PC-9 (cell line): ENCODE measurements around the gene SOX15. TPM values are rescaled to one million over a fixed set of nuclear protein-coding genes. Genes with fewer than 3 reads are reported as not detected.

ENCODE experiments used
- BruUV-seq: library from RNA; stranded (reverse); fragments of 400-500 nt; replicated peaks from 2 replicates; lab custom pipeline; 2021; lab: Mats Ljungman, UMichigan
- CTCF ChIA-PET: fragments of 300-600 bp; sonication (Branson Sonifier 250); formaldehyde crosslinking; loops from one replicate; lab custom pipeline; 2022; ENCODE audit warnings: antibody characterized with exemption; lab: Charles Lee
- POLR2A ChIA-PET: fragments of 300-600 bp; sonication (Branson Sonifier 250); formaldehyde crosslinking; loops from one replicate; lab custom pipeline; 2022; ENCODE audit warnings: antibody characterized with exemption; ENCODE audit not compliant: unreplicated experiment; lab: Charles Lee
- DNase-seq, 2 experiments: peaks; one replicate each; pipeline versions ENCODE4 v3.0.0 to v3.0.0-alpha.2; 2015 to 2022; ENCODE audit warnings: mixed read lengths in 1 of 2
- H2AFZ ChIP-seq: fragments of 200-600 bp; sonication (generic); 2 replicates; pipeline ENCODE4 v1.8.1; 2017; ENCODE audit warnings: antibody characterized with exemption
- H3F3A ChIP-seq: fragments of 200-600 bp; sonication (generic); 2 replicates; pipeline ENCODE4 v1.8.1; 2017; ENCODE audit warnings: antibody characterized with exemption, mild to moderate bottlenecking, low read depth; ENCODE audit not compliant: insufficient read depth
- H3K27ac ChIP-seq: fragments of 200-600 bp; sonication (generic); 2 replicates; pipeline ENCODE4 v1.6.1; 2016; ENCODE audit warnings: mixed run types
- H3K27me3 ChIP-seq: fragments of 200-600 bp; sonication (generic); 2 replicates; pipeline ENCODE4 v1.6.1; 2016; ENCODE audit warnings: low read depth, mixed run types; ENCODE audit not compliant: insufficient read depth
- H3K36me3 ChIP-seq: fragments of 200-600 bp; sonication (generic); 2 replicates; pipeline ENCODE4 v1.6.1; 2016; ENCODE audit warnings: low read depth, mixed run types
- H3K4me1 ChIP-seq: fragments of 200-600 bp; sonication (generic); replicated peaks from 2 replicates; pipeline ENCODE4 v1.6.1; 2016; ENCODE audit warnings: mixed run types; ENCODE audit not compliant: insufficient read depth
- H3K4me2 ChIP-seq: fragments of 200-600 bp; sonication (generic); 2 replicates; pipeline ENCODE4 v1.6.1; 2017; ENCODE audit warnings: mixed run types
- H3K4me3 ChIP-seq: fragments of 200-600 bp; sonication (generic); 2 replicates; pipeline ENCODE4 v1.6.1; 2016; ENCODE audit warnings: mixed run types
- H3K79me2 ChIP-seq: fragments of 200-600 bp; sonication (generic); 2 replicates; pipeline ENCODE4 v1.6.1; 2017; ENCODE audit warnings: low read depth, mixed run types
- H3K9me2 ChIP-seq: fragments of 200-600 bp; sonication (generic); 2 replicates; pipeline ENCODE4 v1.8.1; 2017; ENCODE audit warnings: mild to moderate bottlenecking; ENCODE audit not compliant: insufficient read depth
- H3K9me3 ChIP-seq: fragments of 200-600 bp; sonication (generic); 2 replicates; pipeline ENCODE4 v1.8.1; 2016; ENCODE audit warnings: low read depth; ENCODE audit not compliant: insufficient read depth
- H4K20me1 ChIP-seq: fragments of 200-600 bp; sonication (generic); 2 replicates; pipeline ENCODE4 v1.8.1; 2017; ENCODE audit not compliant: insufficient read depth
- EZH2 ChIP-seq: fragments of 200-600 bp; sonication (generic); IDR thresholded peaks from 2 replicates; pipeline ENCODE4 v1.8.0; 2017; ENCODE audit warnings: antibody characterized with exemption, low read depth
- intact Hi-C: fragments of 100-400 bp; cut with micrococcal nuclease; formaldehyde crosslinking; loops from one replicate; pipeline ENCODE4 v1.10.0; 2022; ENCODE audit not compliant: unreplicated experiment
- total RNA-seq: library from RNA; stranded (reverse); gene quantifications from 2 replicates; pipeline ENCODE4 v1.2.3, GENCODE V29; 2021
- TF ChIP-seq, protein P1 (sequence below): fragments of 200-600 bp; sonication (generic); conservative IDR thresholded peaks from 2 replicates; pipeline ENCODE4 v1.6.1; 2017; ENCODE audit warnings: mixed run types, antibody characterized with exemption, mild to moderate bottlenecking, moderate library complexity

SOX15 gene
- total RNA-seq, 1 experiment from 2014 or later, result 124 TPM

- intact Hi-C loops, result no loop called here
- CTCF ChIA-PET, result interaction anchor here (0.7 kb wide), 1 partner anchor 60 kb away, joined by 9 read pairs; no protein-coding TSS in a partner anchor
- no peak overlapping the region for H3K27ac ChIP-seq
- no peaks in the 10 kb centered on the region for H3K4me1 ChIP-seq
- no peaks in the 10 kb centered on the region for H3K9me2 ChIP-seq
- TF ChIP-seq, protein P1, sequence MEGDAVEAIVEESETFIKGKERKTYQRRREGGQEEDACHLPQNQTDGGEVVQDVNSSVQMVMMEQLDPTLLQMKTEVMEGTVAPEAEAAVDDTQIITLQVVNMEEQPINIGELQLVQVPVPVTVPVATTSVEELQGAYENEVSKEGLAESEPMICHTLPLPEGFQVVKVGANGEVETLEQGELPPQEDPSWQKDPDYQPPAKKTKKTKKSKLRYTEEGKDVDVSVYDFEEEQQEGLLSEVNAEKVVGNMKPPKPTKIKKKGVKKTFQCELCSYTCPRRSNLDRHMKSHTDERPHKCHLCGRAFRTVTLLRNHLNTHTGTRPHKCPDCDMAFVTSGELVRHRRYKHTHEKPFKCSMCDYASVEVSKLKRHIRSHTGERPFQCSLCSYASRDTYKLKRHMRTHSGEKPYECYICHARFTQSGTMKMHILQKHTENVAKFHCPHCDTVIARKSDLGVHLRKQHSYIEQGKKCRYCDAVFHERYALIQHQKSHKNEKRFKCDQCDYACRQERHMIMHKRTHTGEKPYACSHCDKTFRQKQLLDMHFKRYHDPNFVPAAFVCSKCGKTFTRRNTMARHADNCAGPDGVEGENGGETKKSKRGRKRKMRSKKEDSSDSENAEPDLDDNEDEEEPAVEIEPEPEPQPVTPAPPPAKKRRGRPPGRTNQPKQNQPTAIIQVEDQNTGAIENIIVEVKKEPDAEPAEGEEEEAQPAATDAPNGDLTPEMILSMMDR, result no peak
- TF ChIP-seq EZH2, result no peak
- H4K20me1 ChIP-seq, result no peaks in the 10 kb centered on the region
- H3K4me2 ChIP-seq, result no peak overlapping the region
- H3K4me3 ChIP-seq, result no peak overlapping the region
- H3F3A ChIP-seq, result no peaks in the 10 kb centered on the region
- no peaks in the 10 kb centered on the region for H3K79me2 ChIP-seq
- no peak for DNase-seq
- POLR2A ChIA-PET, result no interaction called here
- H3K9me3 ChIP-seq, result no peaks in the 10 kb centered on the region
- no TSS peak for BruUV-seq
- H3K27me3 ChIP-seq, result no peaks in the 10 kb centered on the region
- H3K36me3 ChIP-seq, result no peaks in the 10 kb centered on the region
- no peak overlapping the region for H2AFZ ChIP-seq
These were observed 45.0 kb downstream of the SOX15 start for GRCh38 chr17:7544911-7545310.

- POLR2A ChIA-PET, result interaction anchor here (0.6 kb wide), 1 partner anchor 87 kb away, joined by 9 read pairs; no protein-coding TSS in a partner anchor
These were observed 48.7 kb downstream of the SOX15 start for GRCh38 chr17:7541074-7541621.

GRCh38 chr17:7538891-7539545 is 50.9 kb downstream of the SOX15 start:
- no peaks in the 10 kb centered on the region for H3K79me2 ChIP-seq
- CTCF ChIA-PET, result no interaction called here

More at GRCh38 chr17:7541074-7541621, 48.7 kb downstream of the SOX15 start:
- Histone ChIP-seq H3K9me2 (no peaks in the 10 kb centered on the region), H3K4me3 (no peak overlapping the region), H2AFZ (no peak overlapping the region), H3K36me3 (no peaks in the 10 kb centered on the region), H3K4me2 (no peak overlapping the region), H3K27me3 (no peaks in the 10 kb centered on the region), H3K79me2 (no peaks in the 10 kb centered on the region), H3K4me1 (no peaks in the 10 kb centered on the region), H3K9me3 (no peaks in the 10 kb centered on the region; the same call in 1 of the 2 replicates), H3K27ac (no peak overlapping the region), H4K20me1 (no peaks in the 10 kb centered on the region), H3F3A (no peaks in the 10 kb centered on the region)
- no peak for DNase-seq
- intact Hi-C loops, result no loop called here
- no peak for TF ChIP-seq EZH2
- TF ChIP-seq, protein P1, result no peak
- CTCF ChIA-PET, result no interaction called here
- BruUV-seq, result no TSS peak

More at GRCh38 chr17:7538891-7539545, 50.9 kb downstream of the SOX15 start:
- H3K9me3 ChIP-seq, result no peaks in the 10 kb centered on the region; the same call in 1 of the 2 replicates
- no peak for TF ChIP-seq EZH2
- TF ChIP-seq, protein P1, result no peak
- no peaks in the 10 kb centered on the region for H3K27me3 ChIP-seq
- BruUV-seq, result no TSS peak
- POLR2A ChIA-PET, result no interaction called here
- H2AFZ ChIP-seq, result no peak overlapping the region
- no peak overlapping the region for H3K4me3 ChIP-seq
- no peak overlapping the region for H3K27ac ChIP-seq
- no peaks in the 10 kb centered on the region for H3K36me3 ChIP-seq
- H3F3A ChIP-seq, result no peaks in the 10 kb centered on the region
- no peaks in the 10 kb centered on the region for H4K20me1 ChIP-seq
- H3K4me1 ChIP-seq, result no peaks in the 10 kb centered on the region
- intact Hi-C loops, result no loop called here
- DNase-seq, result no peak
- H3K9me2 ChIP-seq, result no peaks in the 10 kb centered on the region
- H3K4me2 ChIP-seq, result no peak overlapping the region

Other genes starting within 250 kb of the SOX15 start
- gene KCTD11, start 237.9 kb downstream of the SOX15 start, total RNA-seq, result 16.4 and 18.3 TPM in 2 replicates
- gene TMEM95, start 234.9 kb downstream of the SOX15 start, total RNA-seq, result 0.45 and 0.50 TPM in 2 replicates
- gene TNK1, start 209.0 kb downstream of the SOX15 start, total RNA-seq, result 15.8 and 18.8 TPM in 2 replicates
- gene PLSCR3, start 195.6 kb downstream of the SOX15 start, total RNA-seq, result 53.0 and 64.5 TPM in 2 replicates
- 55.4 and 91.7 TPM in 2 replicates for gene TMEM256, start 186.0 kb downstream of the SOX15 start, total RNA-seq
- 86.3 and 98.8 TPM in 2 replicates for gene NLGN2, start 182.2 kb downstream of the SOX15 start, total RNA-seq
- 0.83 and 1.1 TPM in 2 replicates for gene SPEM1, start 169.8 kb downstream of the SOX15 start, total RNA-seq
- gene SPEM2, start 164.5 kb downstream of the SOX15 start, total RNA-seq, result 0.50 TPM in 1 of 2 replicates, not detected in the other
- gene SPEM3, start 161.2 kb downstream of the SOX15 start, total RNA-seq, result not detected in 2 replicates
- gene TMEM102, start 154.7 kb downstream of the SOX15 start, total RNA-seq, result 17.0 and 20.7 TPM in 2 replicates
- 15.2 and 23.2 TPM in 2 replicates for gene FGF11, start 150.6 kb downstream of the SOX15 start, total RNA-seq
- gene CHRNB1, start 145.0 kb downstream of the SOX15 start, total RNA-seq, result 31.9 and 53.4 TPM in 2 replicates
- 50.6 and 54.0 TPM in 2 replicates for gene ZBTB4, start 110.5 kb downstream of the SOX15 start, total RNA-seq
- gene SLC35G6, start 108.6 kb downstream of the SOX15 start, total RNA-seq, result not detected in 2 replicates
- gene POLR2A, start 105.7 kb downstream of the SOX15 start, total RNA-seq, result 149 and 166 TPM in 2 replicates
- gene TNFSF12, start 41.0 kb downstream of the SOX15 start, total RNA-seq, result 14.3 and 21.5 TPM in 2 replicates
- gene TNFSF13, start 31.3 kb downstream of the SOX15 start, total RNA-seq, result 46.4 and 65.4 TPM in 2 replicates
- gene SENP3, start 28.2 kb downstream of the SOX15 start, total RNA-seq, result 68.4 and 72.4 TPM in 2 replicates
- gene CD68, start 10.5 kb downstream of the SOX15 start, total RNA-seq, result 27.0 and 37.0 TPM in 2 replicates
- 33.4 and 44.2 TPM in 2 replicates for gene MPDU1, start 6.2 kb downstream of the SOX15 start, total RNA-seq
- 61.5 and 63.7 TPM in 2 replicates for gene FXR2, start 24.8 kb upstream of the SOX15 start, total RNA-seq
- 52.0 and 68.7 TPM in 2 replicates for gene SAT2, start 37.7 kb upstream of the SOX15 start, total RNA-seq
- gene SHBG, start 40.0 kb upstream of the SOX15 start, total RNA-seq, result 0.52 and 1.0 TPM in 2 replicates
- gene ATP1B2, start 60.8 kb upstream of the SOX15 start, total RNA-seq, result 0.63 and 0.73 TPM in 2 replicates
- 307 and 340 TPM in 2 replicates for gene TP53, start 97.4 kb upstream of the SOX15 start, total RNA-seq
- gene WRAP53, start 98.4 kb upstream of the SOX15 start, total RNA-seq, result 31.9 and 37.2 TPM in 2 replicates
- gene EFNB3, start 115.1 kb upstream of the SOX15 start, total RNA-seq, result 1.5 and 1.6 TPM in 2 replicates
- 10.6 and 11.6 TPM in 2 replicates for gene DNAH2, start 127.7 kb upstream of the SOX15 start, total RNA-seq
- 41.3 and 41.8 TPM in 2 replicates for gene KDM6B, start 244.1 kb upstream of the SOX15 start, total RNA-seq